OCI-LY1 (cell line): ENCODE data around the gene TOP1.

Experiments
- EZH2 ChIP-seq: fragments of 200-600 bp; sonication (generic), shearing (Covaris generic); IDR thresholded peaks from 2 replicates; pipeline ENCODE4 v1.8.0; 2017; ENCODE audit warnings: borderline replicate concordance, mixed run types, mild to moderate bottlenecking, antibody characterized with exemption, low read length, moderate library complexity, mixed read lengths
- TF ChIP-seq, protein P1 (sequence below): fragments of 200-600 bp; sonication (generic), shearing (Covaris generic); IDR thresholded peaks from 2 replicates; pipeline ENCODE4 v1.5.1; 2017; ENCODE audit warnings: mild to moderate bottlenecking, antibody characterized with exemption, low read length, moderate library complexity, mixed read lengths

DNA sequence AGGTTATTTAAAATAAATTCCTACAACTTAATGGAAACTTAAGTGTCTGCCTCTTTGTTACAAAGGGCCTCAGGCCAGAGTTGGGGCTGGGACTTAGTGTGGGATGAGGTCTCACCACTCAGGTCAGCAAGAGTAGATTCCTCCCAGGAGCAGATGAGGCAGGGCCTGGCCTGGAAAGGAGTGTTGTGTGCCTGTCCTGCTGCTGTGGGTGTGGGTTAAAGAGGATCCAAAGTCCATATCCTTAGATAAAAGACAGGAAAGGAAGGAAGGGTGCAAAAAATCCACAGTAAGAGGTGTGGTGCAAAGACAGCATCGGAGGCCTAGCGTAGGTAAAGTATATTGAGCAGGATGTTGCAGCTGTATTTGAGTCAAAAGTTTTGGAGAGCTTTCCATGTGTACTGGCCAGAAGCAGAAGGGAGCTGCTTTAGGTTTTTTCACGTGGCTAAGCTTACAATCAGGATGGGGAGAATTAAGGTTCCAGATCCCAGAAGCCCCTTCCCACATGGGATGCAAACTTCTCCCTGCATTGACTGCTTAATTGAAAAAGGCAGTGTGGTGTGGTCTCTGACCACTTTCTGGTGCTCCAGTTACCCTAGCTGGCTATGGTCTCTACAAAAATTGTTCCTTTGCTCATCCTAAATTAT lies 96.0 kb downstream of the TOP1 start:
- TF ChIP-seq, protein P1, sequence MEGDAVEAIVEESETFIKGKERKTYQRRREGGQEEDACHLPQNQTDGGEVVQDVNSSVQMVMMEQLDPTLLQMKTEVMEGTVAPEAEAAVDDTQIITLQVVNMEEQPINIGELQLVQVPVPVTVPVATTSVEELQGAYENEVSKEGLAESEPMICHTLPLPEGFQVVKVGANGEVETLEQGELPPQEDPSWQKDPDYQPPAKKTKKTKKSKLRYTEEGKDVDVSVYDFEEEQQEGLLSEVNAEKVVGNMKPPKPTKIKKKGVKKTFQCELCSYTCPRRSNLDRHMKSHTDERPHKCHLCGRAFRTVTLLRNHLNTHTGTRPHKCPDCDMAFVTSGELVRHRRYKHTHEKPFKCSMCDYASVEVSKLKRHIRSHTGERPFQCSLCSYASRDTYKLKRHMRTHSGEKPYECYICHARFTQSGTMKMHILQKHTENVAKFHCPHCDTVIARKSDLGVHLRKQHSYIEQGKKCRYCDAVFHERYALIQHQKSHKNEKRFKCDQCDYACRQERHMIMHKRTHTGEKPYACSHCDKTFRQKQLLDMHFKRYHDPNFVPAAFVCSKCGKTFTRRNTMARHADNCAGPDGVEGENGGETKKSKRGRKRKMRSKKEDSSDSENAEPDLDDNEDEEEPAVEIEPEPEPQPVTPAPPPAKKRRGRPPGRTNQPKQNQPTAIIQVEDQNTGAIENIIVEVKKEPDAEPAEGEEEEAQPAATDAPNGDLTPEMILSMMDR, result no peak
- TF ChIP-seq EZH2, result no peak
